ENCODE data around the gene FRMD4A. TPM values are rescaled to one million over a fixed set of nuclear protein-coding genes. Genes with fewer than 3 reads are reported as not detected.
"Not testable (repeated sequence)": the region's sequence is repeated elsewhere in the genome, so short reads cannot be mapped to it uniquely, and the experiment has no call there.

Gene FRMD4A
- total RNA-seq, 1 donor from 2014 or later: 98.0 TPM

- no peak for DNase-seq (ENCODE audit: low spot score)
Observed at GRCh38 chr10:13957856-13958255, 372.9 kb downstream of the FRMD4A start.

DNA sequence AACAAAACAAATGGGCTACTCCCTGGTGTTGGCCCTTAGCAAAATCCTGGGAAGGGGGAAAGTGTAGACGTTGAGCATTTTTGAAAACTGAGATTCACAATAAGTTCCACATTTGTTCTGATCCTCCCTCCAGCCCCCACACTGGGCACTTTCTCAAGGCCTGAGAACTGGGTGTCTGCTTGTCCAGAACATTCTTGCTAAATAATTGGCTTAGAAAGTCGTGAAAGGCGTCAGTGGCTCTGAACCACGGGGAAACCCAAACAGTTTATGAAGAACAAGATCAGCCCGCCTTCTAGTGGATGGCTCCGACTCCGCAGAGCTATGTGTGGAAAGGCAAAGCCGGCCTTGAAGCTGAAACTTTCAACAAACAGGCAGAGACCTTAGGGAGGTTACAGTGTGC is 373.9 kb downstream of the FRMD4A start:
- intact Hi-C loops (cut with DNase I): loop anchor here (5.0 kb wide), 1 partner anchor 170 kb away; no protein-coding TSS in a partner anchor
- ATAC-seq (peak; percentile 97), DNase-seq (ENCODE audit: low spot score) (peak; percentile 81)

More at GRCh38 chr10:13957856-13958255, 372.9 kb downstream of the FRMD4A start:
- no peak for ATAC-seq
- intact Hi-C loops (cut with DNase I): loop anchor here (5.0 kb wide), 1 partner anchor 171 kb away; no protein-coding TSS in a partner anchor

- intact Hi-C loops (cut with DNase I): loop anchor here (5.0 kb wide), 1 partner anchor 168 kb away; no protein-coding TSS in a partner anchor
- ATAC-seq (no peak), DNase-seq (ENCODE audit: low spot score) (no peak)
Observed at GRCh38 chr10:13955409-13956068, 375.2 kb downstream of the FRMD4A start.

DNA sequence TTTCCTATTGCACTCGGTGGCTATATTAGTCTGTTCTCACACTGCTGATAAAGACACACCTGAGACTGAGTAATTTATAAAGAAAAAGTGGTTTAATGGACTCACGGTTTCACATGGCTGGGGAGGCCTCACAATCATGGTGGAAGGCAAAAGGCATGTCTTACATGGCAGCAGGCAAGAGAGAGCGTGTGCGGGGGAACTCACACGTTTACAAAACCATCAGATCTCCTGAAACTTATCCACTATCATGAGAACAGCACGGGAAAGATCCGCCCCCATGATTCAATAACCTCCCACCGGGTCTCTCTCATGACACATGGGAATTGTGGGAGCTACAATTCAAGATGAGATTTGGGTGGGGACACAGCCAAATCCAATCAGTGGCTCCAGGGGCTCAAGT is 376.5 kb downstream of the FRMD4A start:
- DNase-seq (ENCODE audit: low spot score); ATAC-seq; intact Hi-C loops (cut with DNase I): not testable (repeated sequence)

- intact Hi-C loops (cut with DNase I): no loop called here
- no peak for DNase-seq (ENCODE audit: low spot score)
- ATAC-seq: no peak
Observed at GRCh38 chr10:13953371-13953770, 377.4 kb downstream of the FRMD4A start.

- DNase-seq (ENCODE audit: low spot score) (no peak), ATAC-seq (no peak)
- intact Hi-C loops (cut with DNase I): no loop called here
Observed at GRCh38 chr10:13950543-13950939, 380.2 kb downstream of the FRMD4A start.

GRCh38 chr10:13949844-13950542 is 380.7 kb downstream of the FRMD4A start:
- DNase-seq (ENCODE audit: low spot score): no peak
- intact Hi-C loops (cut with DNase I): no loop called here
- ATAC-seq: peak; percentile 54

GRCh38 chr10:13946209-13946460 is 384.6 kb downstream of the FRMD4A start:
- no peak for DNase-seq (ENCODE audit: low spot score)
- intact Hi-C loops (cut with DNase I): no loop called here
- no peak for ATAC-seq

DNA sequence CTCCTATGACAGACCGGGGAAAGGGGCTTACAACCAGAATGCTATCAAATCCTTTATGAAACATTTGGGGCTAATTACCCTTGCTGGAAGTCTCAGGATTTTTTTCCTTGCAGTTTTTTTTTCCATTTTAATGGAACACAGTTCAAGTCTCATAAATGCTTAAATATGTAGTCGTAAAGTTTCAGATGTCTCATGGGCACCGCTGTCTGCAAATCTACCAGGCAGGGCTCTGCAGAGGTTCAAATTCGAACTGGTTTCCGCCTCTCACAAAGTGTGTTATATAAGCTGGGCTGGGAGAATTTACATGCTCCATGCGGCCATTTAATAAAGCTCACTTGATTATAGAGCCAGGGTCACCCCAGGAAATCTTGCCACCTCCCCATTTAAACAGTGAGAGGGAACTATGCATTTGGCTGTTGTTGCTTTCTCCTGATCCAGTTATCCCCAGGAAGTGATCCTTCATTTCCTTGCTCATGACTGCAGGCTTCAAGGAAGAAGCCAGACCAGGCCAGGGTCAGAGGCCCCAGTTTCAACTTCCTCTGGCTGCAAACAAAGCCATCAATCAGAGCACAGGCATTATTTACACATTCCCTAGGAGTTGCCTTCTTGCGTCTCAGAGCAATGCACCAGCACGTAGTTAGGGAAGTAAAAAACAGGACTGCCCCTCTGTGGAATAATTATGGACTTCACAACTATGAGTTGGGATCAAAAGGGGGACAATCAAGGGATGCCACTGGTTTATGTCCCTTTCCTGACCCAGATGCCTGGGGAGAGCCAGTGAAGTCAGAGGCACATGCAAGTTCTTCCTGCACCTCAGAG is 385.1 kb downstream of the FRMD4A start:
- ATAC-seq: peak; percentile 70
- intact Hi-C loops (cut with DNase I): no loop called here
- no peak for DNase-seq (ENCODE audit: low spot score)

- ATAC-seq: peak; percentile 21
- intact Hi-C loops (cut with DNase I): no loop called here
Observed at GRCh38 chr10:13944823-13945222, 385.9 kb downstream of the FRMD4A start.

GRCh38 chr10:13943735-13944398 is 386.9 kb downstream of the FRMD4A start:
- intact Hi-C loops (cut with DNase I): no loop called here
- DNase-seq (ENCODE audit: low spot score): no peak
- no peak for ATAC-seq

More at GRCh38 chr10:13944823-13945222, 385.9 kb downstream of the FRMD4A start:
- no peak for DNase-seq (ENCODE audit: low spot score)

DNA sequence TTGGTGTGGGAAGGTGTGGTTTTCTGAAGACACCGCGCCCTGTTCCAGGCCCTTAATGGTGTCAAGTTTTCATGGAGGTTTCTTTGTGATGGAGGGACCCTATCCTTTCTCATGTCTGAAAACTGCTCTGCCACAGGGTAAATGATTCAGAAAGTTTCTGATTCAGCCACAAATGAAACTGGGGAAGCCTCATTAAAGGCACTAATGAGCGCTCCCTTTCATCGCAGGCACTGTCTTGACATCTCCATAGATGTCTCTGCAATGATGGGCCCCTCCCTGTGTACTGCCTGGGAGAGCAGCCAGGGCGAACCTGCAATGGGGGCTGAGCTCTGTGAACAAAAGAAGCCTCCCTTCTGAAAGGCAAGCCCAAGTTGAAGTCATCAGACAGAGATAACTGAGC is 388.7 kb downstream of the FRMD4A start:
- DNase-seq (ENCODE audit: low spot score) (no peak), ATAC-seq (no peak)
- intact Hi-C loops (cut with DNase I): no loop called here

GRCh38 chr10:13939391-13939790 is 391.3 kb downstream of the FRMD4A start:
- no peak for ATAC-seq
- DNase-seq (ENCODE audit: low spot score): no peak
- intact Hi-C loops (cut with DNase I): no loop called here

DNA sequence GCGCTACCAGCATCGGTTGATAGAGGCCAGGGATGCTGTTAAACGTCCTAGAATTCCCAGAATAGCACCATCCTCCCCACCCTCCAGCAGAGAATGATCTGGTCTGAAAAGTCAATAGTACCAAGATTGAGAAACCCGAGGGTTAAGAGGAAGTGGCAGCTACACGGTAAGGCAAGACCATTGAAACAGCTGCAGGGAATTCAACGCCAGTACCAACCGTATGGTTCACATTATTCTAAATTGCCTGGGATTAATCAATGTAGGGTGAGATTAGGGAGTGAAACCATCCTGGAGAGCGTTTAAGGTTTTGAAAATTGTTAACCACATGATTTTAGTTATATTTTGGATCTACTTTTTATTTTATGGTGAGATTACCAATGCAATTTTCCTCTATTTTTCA is 391.8 kb downstream of the FRMD4A start:
- intact Hi-C loops (cut with DNase I): no loop called here
- DNase-seq (ENCODE audit: low spot score): no peak
- ATAC-seq: no peak

GRCh38 chr10:13936826-13937225 is 393.9 kb downstream of the FRMD4A start:
- DNase-seq (ENCODE audit: low spot score) (no peak), ATAC-seq (no peak)
- intact Hi-C loops (cut with DNase I): no loop called here

- intact Hi-C loops (cut with DNase I): no loop called here
- DNase-seq (ENCODE audit: low spot score) (no peak), ATAC-seq (no peak)
Observed at GRCh38 chr10:13930120-13930519, 400.6 kb downstream of the FRMD4A start.

- DNase-seq (ENCODE audit: low spot score): no peak
- ATAC-seq: no peak
- intact Hi-C loops (cut with DNase I): no loop called here
Observed at GRCh38 chr10:13928451-13928850, 402.3 kb downstream of the FRMD4A start.

- intact Hi-C loops (cut with DNase I): no loop called here
- DNase-seq (ENCODE audit: low spot score): no peak
- no peak for ATAC-seq
Observed at GRCh38 chr10:13925971-13926780, 404.5 kb downstream of the FRMD4A start.

All from sciatic nerve (tissue), 2 donors.